Brain pericyte (primary cell): ENCODE results near the gene YOD1.
"Not testable (repeated sequence)": the region's sequence is repeated elsewhere in the genome, so short reads cannot be mapped to it uniquely, and the experiment has no call there.

Experiments
- DNase-seq: peaks from one replicate; pipeline ENCODE4 v3.0.0-alpha.2; 2012; ENCODE audit warnings: low read depth, low spot score

YOD1 gene

DNA sequence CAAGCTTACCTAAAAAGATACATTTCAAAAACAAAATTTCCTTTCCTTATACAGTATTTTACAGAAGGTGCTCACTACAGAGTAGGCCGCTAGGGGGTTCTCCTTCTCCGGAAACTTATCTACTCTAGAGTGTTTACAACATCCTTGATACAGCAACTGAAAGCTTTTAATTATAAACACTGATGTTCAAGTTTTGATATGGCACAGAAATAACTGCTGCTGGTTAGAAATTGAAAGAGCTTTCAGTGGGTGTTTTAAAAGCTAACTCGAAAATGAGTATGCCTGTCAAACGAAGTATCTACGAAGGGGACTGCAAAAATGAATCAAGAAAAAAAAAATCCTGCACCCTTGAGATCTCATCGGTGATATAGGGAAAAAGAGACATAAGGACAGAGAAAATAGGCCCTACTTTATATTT is 1.0 kb downstream of the YOD1 start:
- no peak for DNase-seq

DNA sequence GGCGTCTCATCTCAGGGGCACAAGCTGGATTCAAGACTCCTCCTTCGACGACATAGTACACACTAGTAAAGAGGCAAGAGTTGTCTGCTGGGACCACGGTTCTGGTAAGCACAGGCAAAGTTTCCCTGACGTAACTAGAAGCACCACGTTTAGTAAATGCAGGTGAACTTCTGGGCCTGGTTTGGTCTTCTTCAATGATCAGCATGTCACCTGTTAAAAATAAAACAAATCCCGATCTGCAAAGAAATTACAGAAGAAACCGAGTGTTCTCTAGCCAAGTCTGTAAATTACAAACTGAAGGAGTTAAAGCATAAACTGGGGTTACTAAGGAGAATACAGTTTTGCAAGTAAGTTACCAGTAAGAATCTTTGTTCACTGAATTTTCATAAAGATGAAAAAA is 1.5 kb downstream of the YOD1 start:
- DNase-seq: no peak

DNA sequence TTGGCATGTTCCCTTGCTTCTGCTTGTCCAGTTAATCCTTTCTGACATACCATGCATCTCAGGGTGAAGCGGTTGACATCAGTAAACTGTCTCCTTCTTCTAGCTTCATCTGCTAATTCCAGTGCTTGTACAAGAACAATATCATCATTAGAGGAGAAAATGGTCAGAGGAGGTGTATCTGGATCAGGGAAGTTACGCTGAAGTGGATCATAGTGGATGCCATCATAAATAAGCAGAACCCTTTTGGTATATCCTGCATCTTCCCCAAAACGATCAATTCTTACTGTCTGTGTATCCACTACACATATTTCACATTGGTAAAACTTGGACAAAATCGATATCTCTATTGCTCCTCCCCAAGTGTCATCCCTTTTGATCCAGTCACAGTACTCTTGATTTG is 2.0 kb downstream of the YOD1 start:
- no peak for DNase-seq

DNA sequence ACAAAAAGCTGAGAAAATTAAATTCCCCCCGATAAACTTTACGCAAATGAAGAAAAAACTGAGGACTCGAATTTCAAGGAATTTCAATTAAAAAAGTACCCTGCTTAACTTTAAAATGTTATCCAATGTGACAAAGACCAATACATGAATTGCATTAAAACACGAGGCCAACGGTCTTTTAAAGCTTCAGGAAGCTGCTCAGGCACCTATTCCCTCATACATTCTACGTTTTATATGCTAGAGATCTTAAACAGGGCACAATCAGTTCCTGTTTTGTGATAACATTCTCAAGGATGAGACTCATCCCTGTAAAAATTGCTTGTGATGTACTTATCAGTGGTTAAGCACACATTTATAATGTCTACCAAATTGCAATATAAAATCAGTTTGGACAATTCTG is 3.0 kb downstream of the YOD1 start:
- DNase-seq: no peak

DNA sequence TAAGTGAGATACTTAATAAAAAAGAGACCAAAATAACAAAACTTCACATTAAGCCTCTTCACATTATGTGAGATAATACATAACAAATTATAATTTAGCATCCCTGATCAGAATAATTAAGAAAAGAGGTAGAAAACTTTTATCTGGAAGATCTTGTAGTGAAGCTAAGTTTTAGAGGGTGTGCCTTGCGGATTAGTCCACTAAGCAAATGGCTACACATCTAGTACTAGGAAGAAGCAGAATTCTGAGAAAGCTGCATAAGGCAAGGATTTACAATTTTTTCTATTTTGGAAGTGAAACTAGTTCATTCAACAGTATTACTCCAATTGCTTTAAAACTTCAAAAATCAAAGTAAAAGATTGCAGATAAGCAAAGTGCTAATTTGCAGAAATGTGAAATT is 3.5 kb downstream of the YOD1 start:
- no peak for DNase-seq

DNA sequence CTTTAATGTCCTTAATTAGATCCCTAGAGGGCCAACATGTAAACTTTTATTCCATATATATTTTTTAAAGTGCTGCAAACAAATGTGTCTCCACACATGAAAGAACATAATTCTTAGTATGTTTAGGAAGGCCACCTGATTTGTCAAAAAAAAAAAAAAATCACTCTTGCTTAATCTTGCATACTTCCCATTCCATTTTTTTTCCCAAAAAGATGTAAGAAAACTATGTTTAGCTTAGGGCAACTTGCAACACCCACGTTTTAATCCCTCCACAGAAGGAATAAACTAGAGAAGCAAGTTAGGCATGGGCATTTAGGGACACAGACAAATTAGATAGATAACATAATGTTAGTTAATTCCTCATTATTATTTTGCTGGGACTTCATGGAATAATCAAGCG is 5.6 kb downstream of the YOD1 start:
- no peak for DNase-seq

DNA sequence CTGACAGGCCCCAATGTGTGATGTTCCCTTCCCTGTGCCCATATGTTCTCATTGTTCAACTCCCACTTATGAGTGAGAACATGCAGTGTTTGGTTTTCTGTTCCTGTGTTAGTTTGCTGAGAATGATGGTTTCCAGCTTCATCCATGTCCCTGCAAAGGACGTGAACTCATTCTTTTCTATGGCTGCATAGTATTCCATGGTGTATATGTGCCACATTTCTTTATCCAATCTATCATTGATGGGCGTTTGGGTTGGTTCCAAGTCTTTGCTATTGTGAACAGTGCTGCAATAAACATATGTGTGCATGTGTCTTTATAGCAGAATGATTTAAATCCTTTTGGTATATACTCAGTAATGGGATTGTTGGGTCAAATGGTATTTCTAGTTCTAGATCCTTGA is 9.6 kb downstream of the YOD1 start:
- not testable (repeated sequence) for DNase-seq

DNA sequence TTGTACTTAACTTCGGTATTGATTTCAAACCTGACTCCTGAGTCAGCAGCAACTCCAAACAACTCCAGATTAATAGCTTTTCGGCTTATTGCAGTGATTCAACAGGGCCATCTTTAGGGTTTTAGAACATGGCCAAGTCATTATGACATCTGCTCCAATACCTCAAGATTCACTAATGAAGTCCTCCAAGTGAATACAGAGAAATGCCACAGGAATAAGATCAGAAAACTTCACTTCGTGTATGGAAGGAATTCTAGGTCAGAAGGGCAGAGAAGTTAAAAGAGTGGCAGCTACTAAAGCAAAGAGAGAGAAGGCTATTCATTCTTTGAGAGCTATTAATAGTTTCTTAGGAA is 10.9 kb downstream of the YOD1 start:
- DNase-seq: no peak

DNA sequence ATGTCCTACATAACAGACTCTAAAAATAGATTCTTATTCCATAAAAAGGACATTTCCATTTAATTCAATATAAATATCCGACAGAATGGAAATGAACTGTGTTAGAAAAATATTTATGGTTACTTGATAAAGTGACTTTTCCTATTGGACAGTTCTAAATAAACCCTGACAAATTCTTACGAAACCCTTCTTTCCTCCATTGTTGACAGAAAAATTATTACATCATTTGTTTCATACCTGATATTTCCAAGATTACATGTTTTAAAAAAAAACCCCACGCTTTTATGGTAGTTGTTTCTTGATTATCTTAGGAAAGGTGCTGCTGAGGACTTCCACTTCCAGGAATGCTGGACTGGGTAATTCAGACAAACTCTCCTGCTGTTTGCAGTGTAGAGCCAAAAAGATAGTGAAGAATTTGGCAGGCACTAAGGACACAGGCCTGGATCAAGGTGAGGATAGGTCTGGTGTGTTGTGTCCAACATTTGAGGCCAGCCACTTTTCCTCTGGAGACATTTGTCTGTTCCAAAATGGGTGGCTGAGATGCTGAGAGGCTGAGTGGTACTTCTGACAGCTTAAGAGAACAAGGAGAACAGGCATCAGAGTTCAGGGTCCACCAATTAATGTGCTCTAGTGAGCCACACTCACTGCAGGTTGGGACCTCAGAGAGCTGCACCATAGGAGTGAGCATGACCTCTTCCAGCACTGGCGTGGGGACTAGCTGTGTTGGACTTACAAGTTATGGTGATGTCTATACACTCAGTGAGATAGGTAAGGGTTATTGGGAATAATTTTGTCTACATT is 11.4 kb downstream of the YOD1 start:
- no peak for DNase-seq

DNA sequence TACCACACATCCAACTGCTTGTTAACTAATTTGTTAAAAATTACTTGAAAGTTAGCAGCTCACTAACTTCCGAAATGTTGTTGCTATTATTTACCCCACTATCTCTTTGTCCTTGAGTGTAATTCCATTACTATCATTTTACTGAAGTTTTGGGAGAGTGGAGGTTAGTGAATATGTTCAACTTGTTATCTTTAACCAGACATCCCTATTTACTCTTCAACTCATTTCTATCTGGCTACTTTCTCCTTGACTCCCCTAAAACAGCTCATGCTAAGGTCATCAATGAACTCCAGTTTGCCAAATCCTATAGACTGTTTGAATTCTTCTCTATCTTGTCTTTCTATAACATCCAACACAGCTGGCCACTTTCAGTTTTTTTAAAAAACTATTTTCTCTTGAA is 14.1 kb downstream of the YOD1 start:
- no peak for DNase-seq

DNA sequence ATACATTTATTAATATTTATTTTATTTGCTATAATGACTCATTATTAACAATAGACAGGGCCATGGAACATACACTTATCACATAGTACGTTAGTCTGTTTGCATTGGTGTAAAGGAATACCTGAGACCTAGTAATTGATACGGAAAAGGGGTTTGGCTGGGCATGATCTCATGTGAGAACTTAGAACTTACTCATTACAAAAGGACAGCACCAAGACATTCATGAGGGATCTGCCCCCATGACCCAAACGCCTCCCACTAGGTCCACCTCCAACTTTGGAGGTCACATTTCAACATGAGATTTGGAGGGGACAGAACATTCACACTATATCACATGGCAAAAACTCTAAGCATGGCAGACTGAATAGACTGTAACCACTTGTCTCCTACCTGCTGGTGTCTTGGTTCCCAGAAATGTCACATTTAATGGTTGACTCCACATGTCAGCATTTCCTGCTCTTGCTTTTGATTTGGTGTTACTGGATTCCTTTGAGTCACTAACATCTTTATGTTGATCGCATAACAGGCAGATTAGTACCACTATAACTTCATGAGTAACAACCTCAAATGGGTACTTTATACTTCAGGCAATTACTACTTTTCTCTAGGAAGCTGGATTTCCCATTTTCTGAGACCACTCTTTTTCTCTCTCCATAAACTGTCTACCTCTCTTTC is 15.0 kb downstream of the YOD1 start:
- no peak for DNase-seq

DNA sequence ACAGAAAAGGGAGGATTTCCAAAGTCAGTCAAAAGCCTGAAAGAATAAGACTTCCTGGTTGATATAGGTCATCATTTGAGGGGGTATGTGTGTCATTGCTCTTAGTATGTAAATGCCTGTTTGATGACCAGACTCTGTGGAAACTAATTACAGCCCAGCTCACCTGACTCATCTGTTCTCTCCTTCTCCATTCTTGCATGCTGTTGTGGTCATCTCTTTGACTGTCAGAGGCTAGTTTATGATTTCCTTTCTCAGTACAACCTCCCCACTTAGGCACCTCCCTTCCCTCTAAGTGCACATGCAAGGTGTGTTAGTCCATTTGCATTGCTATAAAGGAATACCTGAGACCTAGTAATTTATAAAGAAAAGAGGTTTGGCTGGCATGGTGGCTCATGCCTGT is 16.0 kb downstream of the YOD1 start:
- no peak for DNase-seq

DNA sequence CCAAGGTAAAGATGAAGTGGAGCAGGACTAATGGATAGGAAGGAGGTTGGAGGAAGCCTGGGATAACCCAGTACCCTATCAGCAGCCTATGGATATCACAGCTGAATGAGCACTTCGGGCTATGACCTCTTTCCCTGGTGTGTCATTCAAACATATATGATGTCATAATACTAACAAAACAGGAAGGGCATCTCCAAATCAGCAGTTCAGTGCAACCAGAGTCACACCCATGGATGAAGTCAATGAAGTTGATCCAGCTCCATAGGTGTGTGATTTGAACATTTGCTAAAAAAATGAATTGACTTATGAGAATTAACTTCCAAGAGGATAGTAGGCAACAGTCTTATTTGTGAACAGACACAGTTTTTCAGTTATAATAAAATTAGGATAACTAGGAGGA is 16.8 kb downstream of the YOD1 start:
- DNase-seq: no peak

DNA sequence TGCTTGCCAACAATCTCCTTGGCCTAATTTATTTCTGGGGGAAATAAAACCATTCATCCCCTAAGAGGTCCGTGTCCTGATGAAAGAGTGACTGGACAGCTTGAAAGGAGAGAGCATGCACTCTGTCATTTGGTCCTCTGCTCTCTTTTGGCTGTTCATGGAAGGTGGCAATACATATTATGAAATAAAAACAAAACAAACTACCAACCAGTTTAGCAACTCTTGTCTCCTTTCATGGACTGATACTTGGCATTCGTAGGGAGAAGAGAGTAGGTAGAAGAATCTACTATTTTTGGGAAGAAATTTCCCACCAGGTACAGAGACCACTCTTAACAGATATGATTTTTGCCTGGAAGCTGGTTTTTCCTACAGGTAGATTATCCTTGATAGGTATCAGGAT is 17.7 kb downstream of the YOD1 start:
- DNase-seq: no peak

DNA sequence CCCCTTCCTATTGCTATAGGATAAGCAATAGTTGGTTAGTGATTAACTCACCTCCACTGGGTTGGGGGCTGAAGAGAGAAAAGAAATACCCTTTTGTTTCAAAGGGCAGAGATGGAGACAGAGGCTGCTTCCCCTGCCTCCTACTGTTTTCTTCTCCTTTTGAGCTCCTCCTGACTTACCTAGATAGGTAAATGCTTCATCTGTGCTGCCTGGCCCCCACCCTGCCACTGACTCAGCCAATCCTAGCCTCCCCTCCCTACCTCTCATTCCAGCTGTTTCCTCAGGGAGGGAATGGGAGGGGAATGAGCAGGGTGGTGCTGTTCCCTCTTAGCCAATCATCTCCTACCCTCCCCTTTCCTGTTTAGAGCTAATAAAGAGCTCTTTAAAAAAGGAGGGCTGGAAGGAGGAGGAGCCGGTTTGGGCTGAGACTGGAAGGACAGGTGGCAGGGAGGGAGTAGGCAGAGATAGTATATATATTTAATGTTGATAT is 18.4 kb downstream of the YOD1 start, which contains the start of gene C1orf116:
TSS of gene C1orf116 (minus strand) at position 229 of the 490 bp plus-strand sequence. CDS start 5,158 bp downstream, outside the sequence.
- no peak for DNase-seq

DNA sequence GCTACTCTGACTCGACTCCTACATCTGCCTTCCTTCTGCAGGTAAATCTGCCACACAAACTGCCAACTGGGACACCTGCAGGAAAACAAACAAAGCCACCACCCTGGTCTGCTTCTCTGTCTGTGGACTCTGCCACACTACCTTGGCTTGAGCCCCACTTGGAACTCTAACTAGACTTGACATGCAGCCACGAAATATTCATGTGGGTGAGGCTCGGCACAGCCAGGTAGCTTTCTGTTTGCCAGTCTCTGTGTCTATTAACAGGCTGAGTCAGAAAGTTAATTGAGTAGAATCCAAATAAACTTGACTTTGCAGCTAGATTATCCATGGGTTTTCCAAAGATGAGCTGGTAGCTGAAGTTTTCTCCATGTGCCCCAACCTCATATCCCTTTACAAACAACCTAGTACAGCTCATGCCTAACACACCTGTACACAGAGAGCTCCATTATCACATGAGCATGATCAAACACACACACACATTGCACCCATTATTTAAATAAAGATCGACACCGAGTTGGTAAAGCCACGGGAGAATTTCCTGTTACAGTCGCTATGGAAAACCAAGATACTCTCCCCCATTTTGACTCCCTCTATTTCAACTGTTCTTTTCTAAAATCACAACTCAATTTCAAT is 19.3 kb downstream of the YOD1 start:
- no peak for DNase-seq

DNA sequence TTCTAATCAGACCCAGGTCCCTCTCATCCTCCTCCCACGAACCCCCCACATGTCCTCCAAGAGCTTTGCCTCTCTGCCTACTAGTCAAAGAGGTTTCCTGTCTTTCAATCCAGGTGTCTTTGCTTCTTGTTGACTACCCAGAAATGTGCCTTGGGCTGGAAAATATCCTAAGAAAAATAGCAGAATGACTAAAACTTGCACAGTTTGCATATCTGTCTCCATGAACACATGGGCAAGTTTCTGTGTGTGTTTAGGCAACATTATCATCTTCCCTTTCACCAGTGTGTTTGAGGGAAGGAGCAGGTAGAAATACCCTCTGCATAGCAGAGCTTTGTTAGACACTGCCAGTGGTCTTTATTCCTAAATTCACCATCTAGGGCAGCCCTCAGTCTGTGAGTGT is 20.0 kb downstream of the YOD1 start:
- DNase-seq: no peak

DNA sequence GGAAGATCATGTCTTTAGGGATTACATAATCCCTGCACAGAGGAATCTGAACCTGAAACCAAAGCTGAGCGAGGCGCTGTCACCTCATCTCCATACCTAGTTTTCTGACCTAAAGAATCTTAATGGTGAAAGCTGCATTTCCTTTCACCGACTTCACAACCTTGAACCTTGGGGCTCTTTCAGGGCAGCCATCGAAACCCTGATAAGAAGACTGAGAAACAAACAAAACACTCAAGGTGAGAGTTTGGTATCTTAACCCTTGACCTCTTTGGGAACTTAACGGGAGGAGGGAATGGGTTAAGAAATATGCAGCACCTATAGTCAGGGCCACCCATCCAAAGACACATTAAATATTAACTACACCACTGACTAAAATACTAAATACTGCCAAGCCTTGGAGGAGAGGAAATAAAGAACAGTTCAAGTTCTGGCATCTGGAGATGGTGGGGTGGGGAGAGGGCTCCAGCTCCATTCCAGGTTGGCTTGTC is 20.4 kb downstream of the YOD1 start:
- no peak for DNase-seq

DNA sequence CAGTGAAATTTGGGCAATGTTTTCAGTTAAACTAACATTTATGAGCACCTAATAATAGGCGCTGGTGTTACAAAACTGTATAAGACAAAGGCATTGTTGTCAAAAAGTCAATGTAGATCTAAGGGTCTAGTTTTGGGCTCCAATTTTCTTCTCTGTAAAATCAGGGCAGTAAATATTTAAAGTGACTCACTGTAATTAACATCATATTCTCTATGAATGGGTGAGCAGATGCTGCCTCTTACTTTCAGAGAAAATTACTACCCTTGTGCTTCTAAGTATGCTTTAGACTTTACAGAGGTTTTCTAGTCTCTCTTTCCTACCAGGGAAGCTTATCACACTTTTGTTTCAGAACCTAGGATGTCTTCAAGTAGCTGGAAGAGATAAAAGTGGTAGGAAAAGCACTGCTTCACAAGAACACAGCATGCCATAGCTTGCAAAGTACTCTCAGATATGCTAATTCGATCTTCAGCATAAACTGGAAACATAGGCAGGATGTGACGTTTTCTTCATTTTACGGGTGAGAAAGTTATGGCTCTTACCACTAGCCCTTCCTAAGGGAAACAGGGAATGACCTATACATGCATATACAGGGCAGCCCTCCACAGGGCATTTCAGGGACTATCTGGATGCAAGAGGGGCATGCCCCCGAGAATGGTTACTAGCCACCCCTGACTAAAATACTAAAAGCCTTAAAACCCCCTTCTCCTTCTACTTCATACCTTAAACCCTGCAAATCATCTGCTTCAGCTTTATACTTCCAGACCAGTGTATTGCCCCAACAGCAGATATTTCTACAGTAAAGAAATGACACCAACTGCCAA is 21.1 kb downstream of the YOD1 start:
- no peak for DNase-seq

DNA sequence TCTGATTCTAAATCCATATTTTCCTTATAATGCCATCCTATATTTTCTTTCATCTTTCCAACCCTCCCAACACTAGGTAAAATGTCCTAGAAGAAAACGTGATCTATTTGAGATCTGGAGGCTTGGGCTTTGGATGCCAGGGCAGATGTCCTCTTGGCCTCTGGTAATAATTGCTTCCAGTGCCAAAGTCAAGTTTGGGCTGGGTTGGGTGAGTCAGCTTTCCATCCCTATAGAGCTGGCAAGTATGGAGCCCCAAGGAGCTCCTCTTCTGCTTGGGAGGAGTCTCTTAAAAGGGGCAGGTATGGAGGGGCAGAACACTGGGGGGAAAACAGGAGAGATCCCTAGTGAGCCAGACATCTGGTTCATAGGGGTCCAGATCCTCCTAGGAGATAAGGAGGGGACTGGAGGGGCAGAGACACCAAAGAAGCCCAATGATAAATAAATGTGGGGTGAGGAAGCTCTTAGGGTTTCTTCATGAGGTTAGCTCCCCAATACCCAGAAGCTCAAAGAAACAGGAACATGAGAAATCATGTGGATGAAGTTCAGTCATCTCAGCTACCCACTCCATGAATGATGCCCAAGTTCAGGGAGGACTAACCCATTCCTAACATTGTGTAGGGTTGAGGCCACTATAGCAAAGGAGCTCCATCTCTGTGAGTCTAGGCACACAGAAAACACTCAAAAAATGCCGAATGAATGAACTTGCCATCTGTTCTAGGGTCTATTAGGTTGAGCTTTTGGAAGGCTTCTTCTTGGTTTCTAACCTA is 21.9 kb downstream of the YOD1 start:
- no peak for DNase-seq

DNA sequence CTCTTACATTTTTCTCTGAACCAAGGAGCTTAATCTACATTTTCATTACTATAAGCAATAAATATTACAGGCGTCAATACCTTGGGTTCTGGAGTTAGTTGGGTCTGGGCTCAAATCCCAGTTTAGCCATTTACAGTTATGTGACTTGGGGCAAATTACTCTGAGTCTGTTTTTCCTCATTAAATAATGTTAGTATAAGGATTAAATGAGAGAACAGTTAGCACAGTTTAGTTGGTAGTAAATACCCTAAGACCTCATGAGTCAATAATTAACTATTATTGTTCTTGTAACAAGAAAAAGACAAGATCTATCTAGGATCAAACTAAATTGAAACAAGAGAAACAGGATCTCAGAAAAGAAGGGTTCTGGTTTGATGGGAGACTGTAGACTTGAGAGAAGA is 23.1 kb downstream of the YOD1 start:
- no peak for DNase-seq
